Measurements from ENCODE around the gene CCNL1.

- no peak for TF ChIP-seq L3MBTL2 (conservative IDR thresholded peaks at IDR 0.05)
- TF ChIP-seq TARDBP (IDR thresholded peaks at IDR 0.05): no peak
- no peak for TF ChIP-seq FOXM1 (IDR thresholded peaks at IDR 0.05; ENCODE audit: borderline replicate concordance)
- TF ChIP-seq HDGF (IDR thresholded peaks at IDR 0.05; ENCODE audit: borderline replicate concordance): no peak
- TF ChIP-seq NFRKB (IDR thresholded peaks at IDR 0.05): no peak
- no peak for TF ChIP-seq FOXK2 (IDR thresholded peaks at IDR 0.05)
- TF ChIP-seq SUZ12 (IDR thresholded peaks at IDR 0.05): no peak
- TF ChIP-seq FOXA1 (IDR thresholded peaks at IDR 0.05): no peak
- TF ChIP-seq ARNT (IDR thresholded peaks at IDR 0.05): no peak
These were observed 31.8 kb downstream of the CCNL1 start for GRCh38 chr3:157127831-157128767.

All from HEK293T (cell line).